ENCODE results near the gene STOML2. TPM values are rescaled to one million over a fixed set of nuclear protein-coding genes. Genes with fewer than 3 reads are reported as not detected.

STOML2 gene
- total and polyA plus RNA-seq, 9 of the 15 experiments (the other 6 are each of a cell fraction or from before 2014, with no cell fraction given), result 110 to 220 (median 174) TPM

- TF ChIP-seq, protein P1, sequence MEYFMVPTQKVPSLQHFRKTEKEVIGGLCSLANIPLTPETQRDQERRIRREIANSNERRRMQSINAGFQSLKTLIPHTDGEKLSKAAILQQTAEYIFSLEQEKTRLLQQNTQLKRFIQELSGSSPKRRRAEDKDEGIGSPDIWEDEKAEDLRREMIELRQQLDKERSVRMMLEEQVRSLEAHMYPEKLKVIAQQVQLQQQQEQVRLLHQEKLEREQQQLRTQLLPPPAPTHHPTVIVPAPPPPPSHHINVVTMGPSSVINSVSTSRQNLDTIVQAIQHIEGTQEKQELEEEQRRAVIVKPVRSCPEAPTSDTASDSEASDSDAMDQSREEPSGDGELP (CRISPR knock-in tag; IDR thresholded peaks at IDR 0.05; ENCODE audit: borderline replicate concordance), result peak; percentile 89
- TF ChIP-seq MAFK (IDR thresholded peaks at IDR 0.05; ENCODE audit: low read length) (no peak), NONO (IDR thresholded peaks at IDR 0.05; ENCODE audit: low read depth in 2 of 2, low read length in 1 of 2) (no peak), RB1 (IDR thresholded peaks at IDR 0.05; ENCODE audit: low read depth) (0 out of 2 replicates have a peak, but pooled peaks have one; percentile 16), GTF2A2 (tag; IDR thresholded peaks at IDR 0.05) (no peak), NR4A1 (CRISPR knock-in tag; IDR thresholded peaks at IDR 0.05) (no peak), NR4A1 (tag; IDR thresholded peaks at IDR 0.05) (no peak), TARDBP (IDR thresholded peaks at IDR 0.05) (no peak), LARP7 (IDR thresholded peaks at IDR 0.05) (no peak), ZFX (CRISPR knock-in tag; IDR thresholded peaks at IDR 0.05) (peak; percentile 39), MEIS2 (IDR thresholded peaks at IDR 0.05; ENCODE audit: partially characterized antibody) (peak; percentile 11), HCFC1 (IDR thresholded peaks at IDR 0.05; ENCODE audit: low read depth, low read length) (no peak), ZKSCAN1 (IDR thresholded peaks at IDR 0.05; ENCODE audit: low read depth, low read length) (no peak), HNRNPUL1 (IDR thresholded peaks at IDR 0.05; ENCODE audit: low read length) (no peak), SIN3A (IDR thresholded peaks at IDR 0.05; ENCODE audit: borderline replicate concordance in 2 of 2, control insufficient read depth in 1 of 2, low read depth in 2 of 2, low read length in 2 of 2) (peak in 1 of 2 experiments; percentile 42; a peak in 1 of 4 replicates), ZFP1 (CRISPR knock-in tag; IDR thresholded peaks at IDR 0.05) (no peak), NRF1 (conservative IDR thresholded peaks at IDR 0.05 in 1 of 2, IDR thresholded peaks at IDR 0.05 in 1 of 2) (peak; percentile 19 to 26; a peak in 1 of 4 replicates)
- TF ChIP-seq, protein P2, sequence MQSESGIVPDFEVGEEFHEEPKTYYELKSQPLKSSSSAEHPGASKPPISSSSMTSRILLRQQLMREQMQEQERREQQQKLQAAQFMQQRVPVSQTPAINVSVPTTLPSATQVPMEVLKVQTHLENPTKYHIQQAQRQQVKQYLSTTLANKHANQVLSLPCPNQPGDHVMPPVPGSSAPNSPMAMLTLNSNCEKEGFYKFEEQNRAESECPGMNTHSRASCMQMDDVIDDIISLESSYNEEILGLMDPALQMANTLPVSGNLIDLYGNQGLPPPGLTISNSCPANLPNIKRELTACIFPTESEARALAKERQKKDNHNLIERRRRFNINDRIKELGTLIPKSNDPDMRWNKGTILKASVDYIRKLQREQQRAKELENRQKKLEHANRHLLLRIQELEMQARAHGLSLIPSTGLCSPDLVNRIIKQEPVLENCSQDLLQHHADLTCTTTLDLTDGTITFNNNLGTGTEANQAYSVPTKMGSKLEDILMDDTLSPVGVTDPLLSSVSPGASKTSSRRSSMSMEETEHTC (IDR thresholded peaks at IDR 0.05), result no peak
- TF ChIP-seq, protein P3, sequence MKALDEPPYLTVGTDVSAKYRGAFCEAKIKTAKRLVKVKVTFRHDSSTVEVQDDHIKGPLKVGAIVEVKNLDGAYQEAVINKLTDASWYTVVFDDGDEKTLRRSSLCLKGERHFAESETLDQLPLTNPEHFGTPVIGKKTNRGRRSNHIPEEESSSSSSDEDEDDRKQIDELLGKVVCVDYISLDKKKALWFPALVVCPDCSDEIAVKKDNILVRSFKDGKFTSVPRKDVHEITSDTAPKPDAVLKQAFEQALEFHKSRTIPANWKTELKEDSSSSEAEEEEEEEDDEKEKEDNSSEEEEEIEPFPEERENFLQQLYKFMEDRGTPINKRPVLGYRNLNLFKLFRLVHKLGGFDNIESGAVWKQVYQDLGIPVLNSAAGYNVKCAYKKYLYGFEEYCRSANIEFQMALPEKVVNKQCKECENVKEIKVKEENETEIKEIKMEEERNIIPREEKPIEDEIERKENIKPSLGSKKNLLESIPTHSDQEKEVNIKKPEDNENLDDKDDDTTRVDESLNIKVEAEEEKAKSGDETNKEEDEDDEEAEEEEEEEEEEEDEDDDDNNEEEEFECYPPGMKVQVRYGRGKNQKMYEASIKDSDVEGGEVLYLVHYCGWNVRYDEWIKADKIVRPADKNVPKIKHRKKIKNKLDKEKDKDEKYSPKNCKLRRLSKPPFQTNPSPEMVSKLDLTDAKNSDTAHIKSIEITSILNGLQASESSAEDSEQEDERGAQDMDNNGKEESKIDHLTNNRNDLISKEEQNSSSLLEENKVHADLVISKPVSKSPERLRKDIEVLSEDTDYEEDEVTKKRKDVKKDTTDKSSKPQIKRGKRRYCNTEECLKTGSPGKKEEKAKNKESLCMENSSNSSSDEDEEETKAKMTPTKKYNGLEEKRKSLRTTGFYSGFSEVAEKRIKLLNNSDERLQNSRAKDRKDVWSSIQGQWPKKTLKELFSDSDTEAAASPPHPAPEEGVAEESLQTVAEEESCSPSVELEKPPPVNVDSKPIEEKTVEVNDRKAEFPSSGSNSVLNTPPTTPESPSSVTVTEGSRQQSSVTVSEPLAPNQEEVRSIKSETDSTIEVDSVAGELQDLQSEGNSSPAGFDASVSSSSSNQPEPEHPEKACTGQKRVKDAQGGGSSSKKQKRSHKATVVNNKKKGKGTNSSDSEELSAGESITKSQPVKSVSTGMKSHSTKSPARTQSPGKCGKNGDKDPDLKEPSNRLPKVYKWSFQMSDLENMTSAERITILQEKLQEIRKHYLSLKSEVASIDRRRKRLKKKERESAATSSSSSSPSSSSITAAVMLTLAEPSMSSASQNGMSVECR (CRISPR knock-in tag; IDR thresholded peaks at IDR 0.05), result peak; percentile 52; the same call in 1 of the 2 replicates
- TF ChIP-seq, protein P4, sequence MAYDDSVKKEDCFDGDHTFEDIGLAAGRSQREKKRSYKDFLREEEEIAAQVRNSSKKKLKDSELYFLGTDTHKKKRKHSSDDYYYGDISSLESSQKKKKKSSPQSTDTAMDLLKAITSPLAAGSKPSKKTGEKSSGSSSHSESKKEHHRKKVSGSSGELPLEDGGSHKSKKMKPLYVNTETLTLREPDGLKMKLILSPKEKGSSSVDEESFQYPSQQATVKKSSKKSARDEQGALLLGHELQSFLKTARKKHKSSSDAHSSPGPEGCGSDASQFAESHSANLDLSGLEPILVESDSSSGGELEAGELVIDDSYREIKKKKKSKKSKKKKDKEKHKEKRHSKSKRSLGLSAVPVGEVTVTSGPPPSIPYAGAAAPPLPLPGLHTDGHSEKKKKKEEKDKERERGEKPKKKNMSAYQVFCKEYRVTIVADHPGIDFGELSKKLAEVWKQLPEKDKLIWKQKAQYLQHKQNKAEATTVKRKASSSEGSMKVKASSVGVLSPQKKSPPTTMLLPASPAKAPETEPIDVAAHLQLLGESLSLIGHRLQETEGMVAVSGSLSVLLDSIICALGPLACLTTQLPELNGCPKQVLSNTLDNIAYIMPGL (CRISPR knock-in tag; IDR thresholded peaks at IDR 0.05), result no peak
These were observed 8.3 kb upstream of the STOML2 start (continued) for GRCh38 chr9:35111001-35111933.
